ENCODE data around the gene AACS. TPM values are rescaled to one million over a fixed set of nuclear protein-coding genes. Genes with fewer than 3 reads are reported as not detected.

AACS gene
- total and polyA plus RNA-seq, 2 of the 4 experiments (the other 2 are of a cell fraction) = 22.0 to 24.9 TPM

- Histone ChIP-seq H3K14ac (replicated peaks; ENCODE audit: low read depth, low read length) (no peak overlapping the region), H3K27me3 (ENCODE audit: control insufficient read depth, insufficient read depth, low read length) (no peaks in the 10 kb centered on the region), H3K4ac (ENCODE audit: low read depth, low read length) (no peak overlapping the region), H4K20me1 (ENCODE audit: insufficient read depth, low read length) (no peaks in the 10 kb centered on the region; the same call in 1 of the 2 replicates), H3K18ac (ENCODE audit: low read depth, low read length) (no peak overlapping the region), H2BK15ac (ENCODE audit: low read depth, low read length) (no peak overlapping the region), H2BK20ac (ENCODE audit: low read depth, low read length) (no peak overlapping the region), H3K9ac (ENCODE audit: low read depth, low read length) (no peak overlapping the region), H2BK5ac (ENCODE audit: low read depth, low read length, poor library complexity, severe bottlenecking) (no peak overlapping the region), H3K27ac (ENCODE audit: insufficient read depth, low read length) (no peak overlapping the region), H3K9me3 (ENCODE audit: control insufficient read depth, insufficient read depth, low read length) (no peaks in the 10 kb centered on the region), H2BK120ac (ENCODE audit: low read depth, low read length) (no peak overlapping the region), H2AFZ (replicated peaks; ENCODE audit: low read length, poor library complexity) (no peak overlapping the region), H4K5ac (ENCODE audit: low read depth, low read length) (no peak overlapping the region), H4K8ac (ENCODE audit: low read depth in 2 of 2, low read length in 2 of 2) (no peak overlapping the region), H3K23ac (ENCODE audit: low read depth, low read length) (no peak overlapping the region), H3K4me1 (ENCODE audit: control insufficient read depth, insufficient read depth, low read length) (no peaks in the 10 kb centered on the region), H3K4me2 (ENCODE audit: low read depth, low read length) (no peak overlapping the region), H4K91ac (ENCODE audit: insufficient read depth, low read depth, low read length) (no peak overlapping the region), H3K9me1 (ENCODE audit: insufficient read depth, low read length) (peaks cover 7% of the 10 kb centered on the region; the same call in 1 of the 2 replicates), H2AK5ac (ENCODE audit: low read depth, low read length) (no peak overlapping the region), H3K56ac (ENCODE audit: extremely low read depth, insufficient read depth, low read length) (no peak overlapping the region), H2AK9ac (replicated peaks; ENCODE audit: low read depth, low read length, poor library complexity) (no peak overlapping the region), H3K4me3 (ENCODE audit: insufficient read depth, low read depth, low read length) (no peak overlapping the region), H3K36me3 (ENCODE audit: control insufficient read depth, insufficient read depth, low read length) (no peaks in the 10 kb centered on the region), H3K79me1 (ENCODE audit: low read depth in 1 of 2, low read length in 2 of 2) (no peaks in the 10 kb centered on the region)
- WGBS, 2 experiments (ENCODE audit: extremely low coverage in 2 of 2, insufficient read length in 1 of 2) = 91% methylated on average over 15 of the region's 24 CpGs; no CpG with 5 or more reads in 1 of the 2 experiments
- ChIA-PET CTCF (no interaction called here), POLR2A (ENCODE audit: unreplicated experiment) (no interaction called here)
- dilution Hi-C loops (cut with HindIII; ENCODE audit: low sequenced_read_pairs, unreplicated experiment) = no loop called here
- DNase-seq (no peak), ATAC-seq (ENCODE audit: low read depth) (no peak)
- TF ChIP-seq POLR2A (IDR thresholded peaks at IDR 0.05; ENCODE audit: low read depth, low read length) (no peak), RAD21 (IDR thresholded peaks at IDR 0.05; ENCODE audit: low read length) (no peak), RCOR1 (IDR thresholded peaks at IDR 0.05; ENCODE audit: insufficient replicate concordance, low read length) (no peak), SMC3 (IDR thresholded peaks at IDR 0.05; ENCODE audit: low read depth, low read length) (no peak), NFE2L2 (IDR thresholded peaks at IDR 0.05; ENCODE audit: low read depth, low read length) (no peak), BHLHE40 (IDR thresholded peaks at IDR 0.05; ENCODE audit: low read depth, low read length) (no peak), MAZ (IDR thresholded peaks at IDR 0.05; ENCODE audit: borderline replicate concordance, low read depth, low read length) (no peak), FOS (IDR thresholded peaks at IDR 0.05; ENCODE audit: low read depth, low read length) (no peak), USF2 (IDR thresholded peaks at IDR 0.05; ENCODE audit: low read depth, low read length) (no peak), CHD1 (IDR thresholded peaks at IDR 0.05; ENCODE audit: low read depth, low read length) (no peak), CTCF (conservative IDR thresholded peaks at IDR 0.05; ENCODE audit: low read depth, low read length) (no peak), ELK1 (IDR thresholded peaks at IDR 0.05; ENCODE audit: borderline replicate concordance, low read depth, low read length) (no peak), MXI1 (IDR thresholded peaks at IDR 0.05; ENCODE audit: borderline replicate concordance, low read depth, low read length) (no peak), RFX5 (IDR thresholded peaks at IDR 0.05; ENCODE audit: low read depth, low read length) (no peak), MAFK (IDR thresholded peaks at IDR 0.05; ENCODE audit: low read depth, low read length) (no peak), CEBPB (IDR thresholded peaks at IDR 0.05; ENCODE audit: low read depth, low read length) (no peak)
- in situ Hi-C loops (cut with MboI; ENCODE audit: low sequenced_read_pairs) = no loop called here
- intact Hi-C loops (cut with micrococcal nuclease) = no loop called here
- no TSS peak for BruUV-seq (replicated peaks)
Observed at GRCh38 chr12:125015680-125016310, 49.4 kb upstream of the AACS start.
